ENCODE data around the gene EOGT.

DNA sequence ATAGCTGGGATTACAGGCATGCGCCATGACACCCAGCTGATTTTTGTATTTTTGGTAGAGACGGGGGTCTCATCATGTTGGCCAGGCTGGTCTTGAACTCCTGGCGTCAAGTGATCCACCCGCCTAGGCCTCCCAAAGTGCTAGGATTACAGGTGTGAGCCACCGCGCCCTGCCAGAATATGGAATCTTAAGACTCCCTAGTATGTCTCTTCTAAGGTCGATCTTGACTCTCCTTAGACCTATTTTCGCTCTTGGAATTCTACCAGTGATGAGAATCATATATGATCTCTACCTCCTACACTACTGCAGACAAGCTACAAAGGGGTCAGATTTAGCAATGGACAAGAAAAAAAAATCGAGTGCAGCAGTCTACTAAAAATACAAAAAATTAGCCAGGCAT, 19.3 kb upstream of the EOGT start:
- TF ChIP-seq, protein P1, sequence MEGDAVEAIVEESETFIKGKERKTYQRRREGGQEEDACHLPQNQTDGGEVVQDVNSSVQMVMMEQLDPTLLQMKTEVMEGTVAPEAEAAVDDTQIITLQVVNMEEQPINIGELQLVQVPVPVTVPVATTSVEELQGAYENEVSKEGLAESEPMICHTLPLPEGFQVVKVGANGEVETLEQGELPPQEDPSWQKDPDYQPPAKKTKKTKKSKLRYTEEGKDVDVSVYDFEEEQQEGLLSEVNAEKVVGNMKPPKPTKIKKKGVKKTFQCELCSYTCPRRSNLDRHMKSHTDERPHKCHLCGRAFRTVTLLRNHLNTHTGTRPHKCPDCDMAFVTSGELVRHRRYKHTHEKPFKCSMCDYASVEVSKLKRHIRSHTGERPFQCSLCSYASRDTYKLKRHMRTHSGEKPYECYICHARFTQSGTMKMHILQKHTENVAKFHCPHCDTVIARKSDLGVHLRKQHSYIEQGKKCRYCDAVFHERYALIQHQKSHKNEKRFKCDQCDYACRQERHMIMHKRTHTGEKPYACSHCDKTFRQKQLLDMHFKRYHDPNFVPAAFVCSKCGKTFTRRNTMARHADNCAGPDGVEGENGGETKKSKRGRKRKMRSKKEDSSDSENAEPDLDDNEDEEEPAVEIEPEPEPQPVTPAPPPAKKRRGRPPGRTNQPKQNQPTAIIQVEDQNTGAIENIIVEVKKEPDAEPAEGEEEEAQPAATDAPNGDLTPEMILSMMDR (IDR thresholded peaks at IDR 0.05) = no peak
- no peak for TF ChIP-seq POLR2A (IDR thresholded peaks at IDR 0.05)
